Activated T-helper 1 cell treated with anti-CD3 and anti-CD28 coated beads, Interleukin-2, amount 50 U/mL, for 16 hours (primary cell): Measurements from ENCODE around the gene SLC6A17.

Source experiments
- DNase-seq, 2 donors: peaks; one replicate each; pipeline ENCODE4 v3.0.0-alpha.2; 2020; ENCODE audit warnings: low read depth in 1 of 2, low spot score in 1 of 2

The SLC6A17 gene

GRCh38 chr1:110218137-110218536 lies 67.8 kb downstream of the SLC6A17 start:
- DNase-seq: no peak

GRCh38 chr1:110218739-110219138 lies 68.4 kb downstream of the SLC6A17 start:
- DNase-seq: no peak

GRCh38 chr1:110220324-110220723 lies 70.0 kb downstream of the SLC6A17 start:
- DNase-seq: no peak

GRCh38 chr1:110221119-110221518 lies 70.8 kb downstream of the SLC6A17 start:
- no peak for DNase-seq

GRCh38 chr1:110223127-110223526 lies 72.8 kb downstream of the SLC6A17 start:
- DNase-seq: no peak

- DNase-seq: no peak
Measured at GRCh38 chr1:110223581-110223980, 73.3 kb downstream of the SLC6A17 start.

- no peak for DNase-seq
Measured at GRCh38 chr1:110224240-110224995, 74.1 kb downstream of the SLC6A17 start.

GRCh38 chr1:110225212-110225611 lies 74.9 kb downstream of the SLC6A17 start:
- DNase-seq: no peak

GRCh38 chr1:110225756-110226404 lies 75.6 kb downstream of the SLC6A17 start:
- DNase-seq: no peak

- DNase-seq: no peak
Measured at GRCh38 chr1:110227774-110228173, 77.5 kb downstream of the SLC6A17 start.

- no peak for DNase-seq
Measured at GRCh38 chr1:110228381-110228780, 78.1 kb downstream of the SLC6A17 start.

GRCh38 chr1:110228869-110229268 lies 78.6 kb downstream of the SLC6A17 start:
- no peak for DNase-seq

- DNase-seq: no peak
Measured at GRCh38 chr1:110229348-110230001, 79.2 kb downstream of the SLC6A17 start.

GRCh38 chr1:110230381-110231199 lies 80.3 kb downstream of the SLC6A17 start:
- no peak for DNase-seq

GRCh38 chr1:110233861-110234260 lies 83.6 kb downstream of the SLC6A17 start:
- no peak for DNase-seq

GRCh38 chr1:110234691-110235090 lies 84.4 kb downstream of the SLC6A17 start:
- DNase-seq: no peak

GRCh38 chr1:110235181-110235833 lies 85.0 kb downstream of the SLC6A17 start:
- no peak for DNase-seq

- DNase-seq: no peak
Measured at GRCh38 chr1:110235834-110236682, 85.8 kb downstream of the SLC6A17 start.

- DNase-seq: no peak
Measured at GRCh38 chr1:110237386-110238152, 87.3 kb downstream of the SLC6A17 start.
